ENCODE measurements around the gene NME5.

DNA sequence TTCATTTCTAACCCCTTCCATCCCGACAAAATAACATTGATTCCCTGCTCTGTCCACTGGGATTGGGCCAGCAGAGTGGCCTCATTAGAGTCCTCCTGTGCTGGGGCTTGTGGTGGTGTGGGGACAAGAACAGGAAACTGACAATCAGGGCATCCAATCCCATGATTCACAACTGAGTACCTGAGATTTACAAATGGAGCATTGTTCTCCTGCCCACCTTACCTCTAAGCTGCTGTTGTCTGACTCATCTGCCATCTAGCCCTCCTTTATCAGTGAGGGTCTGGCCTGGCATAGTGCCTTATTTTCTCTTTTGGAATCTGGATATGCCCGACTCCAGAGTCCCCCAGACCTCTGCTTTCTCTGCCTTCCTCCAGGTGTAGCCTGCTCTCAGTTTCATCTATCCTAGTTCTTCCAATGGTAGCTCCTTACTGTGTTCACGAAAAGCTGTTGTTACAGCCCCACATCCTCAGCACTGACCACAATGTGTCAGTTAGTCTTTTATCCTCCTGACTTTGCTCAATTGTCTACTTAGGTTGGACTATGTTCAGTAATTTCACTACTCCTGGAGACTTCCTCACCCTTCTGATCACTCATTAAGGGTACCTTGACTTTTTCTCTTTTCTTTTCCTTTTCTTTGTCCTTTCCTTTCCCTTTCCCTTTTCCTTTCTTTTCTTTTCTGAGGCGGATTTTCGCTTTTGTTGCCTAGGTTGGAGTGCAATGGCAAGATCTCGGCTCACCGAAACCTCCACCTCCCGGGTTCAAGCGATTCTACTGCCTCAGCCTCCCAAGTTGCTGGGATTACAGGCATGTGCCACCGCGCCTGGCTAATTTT lies 42.0 kb downstream of the NME5 start:
- TF ChIP-seq, protein P1, sequence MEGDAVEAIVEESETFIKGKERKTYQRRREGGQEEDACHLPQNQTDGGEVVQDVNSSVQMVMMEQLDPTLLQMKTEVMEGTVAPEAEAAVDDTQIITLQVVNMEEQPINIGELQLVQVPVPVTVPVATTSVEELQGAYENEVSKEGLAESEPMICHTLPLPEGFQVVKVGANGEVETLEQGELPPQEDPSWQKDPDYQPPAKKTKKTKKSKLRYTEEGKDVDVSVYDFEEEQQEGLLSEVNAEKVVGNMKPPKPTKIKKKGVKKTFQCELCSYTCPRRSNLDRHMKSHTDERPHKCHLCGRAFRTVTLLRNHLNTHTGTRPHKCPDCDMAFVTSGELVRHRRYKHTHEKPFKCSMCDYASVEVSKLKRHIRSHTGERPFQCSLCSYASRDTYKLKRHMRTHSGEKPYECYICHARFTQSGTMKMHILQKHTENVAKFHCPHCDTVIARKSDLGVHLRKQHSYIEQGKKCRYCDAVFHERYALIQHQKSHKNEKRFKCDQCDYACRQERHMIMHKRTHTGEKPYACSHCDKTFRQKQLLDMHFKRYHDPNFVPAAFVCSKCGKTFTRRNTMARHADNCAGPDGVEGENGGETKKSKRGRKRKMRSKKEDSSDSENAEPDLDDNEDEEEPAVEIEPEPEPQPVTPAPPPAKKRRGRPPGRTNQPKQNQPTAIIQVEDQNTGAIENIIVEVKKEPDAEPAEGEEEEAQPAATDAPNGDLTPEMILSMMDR (IDR thresholded peaks at IDR 0.05; ENCODE audit: low read depth, low read length, poor library complexity, severe bottlenecking) = no peak
- no peak for TF ChIP-seq EZH2phosphoT487 (IDR thresholded peaks at IDR 0.05; ENCODE audit: borderline replicate concordance, low read length)
